Epithelial cell of esophagus (primary cell): ENCODE measurements around the gene KRTAP10-11.
"Not testable (repeated sequence)": the region's sequence is repeated elsewhere in the genome, so short reads cannot be mapped to it uniquely, and the experiment has no call there.

Experiments
- DNase-seq: peaks from one replicate; pipeline ENCODE4 v3.0.0; 2010; ENCODE audit warnings: low read depth
- H3K4me3 ChIP-seq: 2 replicates; pipeline ENCODE4 v1.5.1; 2011; ENCODE audit warnings: mild to moderate bottlenecking, low read length, control low read depth
- TF ChIP-seq, protein P1 (sequence below): IDR thresholded peaks from 2 replicates; pipeline ENCODE4 v1.5.1; 2011; ENCODE audit warnings: low read depth, mild to moderate bottlenecking, low read length, control low read depth, inconsistent platforms; ENCODE audit not compliant: insufficient read depth; ENCODE audit errors: missing control alignments

KRTAP10-11 gene, protein sequence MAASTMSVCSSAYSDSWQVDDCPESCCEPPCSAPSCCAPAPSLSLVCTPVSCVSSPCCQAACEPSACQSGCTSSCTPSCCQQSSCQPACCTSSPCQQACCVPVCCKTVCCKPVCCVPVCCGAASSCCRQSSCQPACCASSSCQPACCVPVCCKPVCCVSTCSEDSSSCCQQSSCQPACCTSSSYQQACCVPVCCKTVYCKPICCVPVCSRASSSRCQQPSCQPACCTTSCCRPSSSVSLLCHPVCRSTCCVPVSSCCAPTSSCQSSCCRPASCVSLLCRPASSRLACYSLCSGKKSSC

GRCh38 chr21:44646366-44647221 lies at the start of gene KRTAP10-11:
TSS of gene KRTAP10-11 (plus strand) at chr21:44646414. CDS start at chr21:44646459, 45 bp downstream.
- H3K4me3 ChIP-seq, DNase-seq: not testable (repeated sequence)

GRCh38 chr21:44598061-44598460 lies 48.2 kb upstream of the KRTAP10-11 start:
- no peak for DNase-seq
- no peak overlapping the region for H3K4me3 ChIP-seq
- TF ChIP-seq, protein P1, sequence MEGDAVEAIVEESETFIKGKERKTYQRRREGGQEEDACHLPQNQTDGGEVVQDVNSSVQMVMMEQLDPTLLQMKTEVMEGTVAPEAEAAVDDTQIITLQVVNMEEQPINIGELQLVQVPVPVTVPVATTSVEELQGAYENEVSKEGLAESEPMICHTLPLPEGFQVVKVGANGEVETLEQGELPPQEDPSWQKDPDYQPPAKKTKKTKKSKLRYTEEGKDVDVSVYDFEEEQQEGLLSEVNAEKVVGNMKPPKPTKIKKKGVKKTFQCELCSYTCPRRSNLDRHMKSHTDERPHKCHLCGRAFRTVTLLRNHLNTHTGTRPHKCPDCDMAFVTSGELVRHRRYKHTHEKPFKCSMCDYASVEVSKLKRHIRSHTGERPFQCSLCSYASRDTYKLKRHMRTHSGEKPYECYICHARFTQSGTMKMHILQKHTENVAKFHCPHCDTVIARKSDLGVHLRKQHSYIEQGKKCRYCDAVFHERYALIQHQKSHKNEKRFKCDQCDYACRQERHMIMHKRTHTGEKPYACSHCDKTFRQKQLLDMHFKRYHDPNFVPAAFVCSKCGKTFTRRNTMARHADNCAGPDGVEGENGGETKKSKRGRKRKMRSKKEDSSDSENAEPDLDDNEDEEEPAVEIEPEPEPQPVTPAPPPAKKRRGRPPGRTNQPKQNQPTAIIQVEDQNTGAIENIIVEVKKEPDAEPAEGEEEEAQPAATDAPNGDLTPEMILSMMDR = no peak

DNA sequence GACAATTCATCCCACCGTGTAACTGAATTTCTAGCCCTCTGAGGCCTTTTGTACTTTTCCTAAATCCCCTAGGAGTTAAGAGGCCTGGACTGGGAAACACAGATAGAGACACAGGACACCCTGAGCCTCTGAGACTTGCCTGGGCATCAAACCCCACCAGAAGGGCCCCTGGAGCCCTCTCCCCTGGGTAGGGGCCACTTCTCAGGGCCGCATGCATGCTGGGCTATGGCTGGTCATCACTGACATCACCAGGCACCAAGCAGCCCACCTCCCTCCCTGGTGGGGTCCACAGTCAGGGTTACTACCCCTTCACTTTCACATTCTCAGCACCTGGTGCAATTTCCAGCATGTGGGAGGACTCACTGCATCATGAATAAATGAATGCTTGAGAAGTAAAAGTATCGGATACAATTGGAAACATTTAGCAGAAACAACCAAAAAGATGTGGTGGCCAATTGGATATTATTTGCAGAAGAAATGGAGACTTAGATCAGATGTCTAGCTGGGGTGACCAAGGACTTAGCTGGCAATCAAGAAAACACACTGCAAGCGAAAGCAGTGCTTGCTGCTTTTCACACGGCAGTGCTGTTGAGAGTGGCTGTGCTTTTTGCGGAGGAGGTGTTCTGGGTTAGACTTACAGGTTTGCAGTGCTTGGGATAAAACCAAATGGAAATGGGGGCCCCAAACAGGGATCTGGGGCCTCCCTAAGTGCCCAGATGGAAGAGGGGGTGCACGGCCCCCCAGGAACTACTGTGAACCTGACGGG lies 46.8 kb upstream of the KRTAP10-11 start:
- H3K4me3 ChIP-seq = no peak overlapping the region
- TF ChIP-seq, protein P1 = no peak
- no peak for DNase-seq

DNA sequence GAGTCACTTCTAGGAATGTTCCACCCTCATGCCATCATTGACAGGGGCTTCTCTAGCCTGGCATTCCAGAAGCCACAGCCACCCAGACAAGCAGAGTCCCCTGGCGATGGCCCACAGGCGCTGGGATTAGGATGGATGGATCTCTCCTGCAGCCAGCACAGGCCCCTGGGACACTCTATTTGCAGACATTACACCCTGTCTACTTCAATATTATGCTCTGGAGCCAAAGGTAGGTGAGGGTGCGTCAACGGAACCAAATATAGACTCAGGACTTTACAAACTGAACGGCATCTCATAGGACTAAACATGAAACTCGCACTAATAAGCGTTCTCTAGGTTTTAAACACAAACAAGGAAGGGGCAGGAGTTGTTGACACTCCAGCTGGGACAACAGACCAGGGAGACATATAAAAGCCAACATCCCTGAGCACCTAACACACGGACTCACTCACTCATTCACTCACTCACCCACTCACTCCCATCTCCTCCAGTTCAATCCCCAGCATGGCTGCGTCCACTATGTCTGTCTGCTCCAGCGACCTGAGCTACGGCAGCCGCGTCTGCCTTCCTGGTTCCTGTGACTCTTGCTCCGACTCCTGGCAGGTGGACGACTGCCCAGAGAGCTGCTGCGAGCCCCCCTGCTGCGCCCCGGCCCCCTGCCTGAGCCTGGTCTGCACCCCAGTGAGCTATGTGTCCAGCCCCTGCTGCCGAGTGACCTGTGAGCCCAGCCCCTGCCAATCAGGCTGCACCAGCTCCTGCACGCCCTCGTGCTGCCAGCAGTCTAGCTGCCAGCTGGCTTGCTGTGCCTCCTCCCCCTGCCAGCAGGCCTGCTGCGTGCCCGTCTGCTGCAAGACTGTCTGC lies 45.9 kb upstream of the KRTAP10-11 start, which contains the start of gene KRTAP10-7:
Gene KRTAP10-7, plus strand, starts transcription at position 480 of the 861 bp plus-strand sequence. Its CDS starts 25 bp downstream, at position 505.
- DNase-seq, H3K4me3 ChIP-seq: not testable (repeated sequence)

DNA sequence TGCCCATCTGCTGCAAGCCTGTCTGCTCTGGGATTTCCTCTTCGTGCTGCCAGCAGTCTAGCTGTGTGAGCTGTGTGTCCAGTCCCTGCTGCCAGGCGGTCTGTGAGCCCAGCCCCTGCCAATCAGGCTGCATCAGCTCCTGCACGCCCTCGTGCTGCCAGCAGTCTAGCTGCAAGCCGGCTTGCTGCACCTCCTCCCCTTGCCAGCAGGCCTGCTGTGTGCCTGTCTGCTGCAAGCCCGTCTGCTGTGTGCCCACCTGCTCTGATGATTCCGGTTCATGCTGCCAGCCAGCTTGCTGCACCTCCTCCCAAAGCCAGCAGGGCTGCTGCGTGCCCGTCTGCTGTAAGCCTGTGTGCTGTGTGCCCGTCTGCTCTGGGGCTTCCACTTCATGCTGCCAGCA lies 45.1 kb upstream of the KRTAP10-11 start:
- DNase-seq, H3K4me3 ChIP-seq: not testable (repeated sequence)

- DNase-seq = no peak
Observed at GRCh38 chr21:44601596-44602462, 44.4 kb upstream of the KRTAP10-11 start.

DNA sequence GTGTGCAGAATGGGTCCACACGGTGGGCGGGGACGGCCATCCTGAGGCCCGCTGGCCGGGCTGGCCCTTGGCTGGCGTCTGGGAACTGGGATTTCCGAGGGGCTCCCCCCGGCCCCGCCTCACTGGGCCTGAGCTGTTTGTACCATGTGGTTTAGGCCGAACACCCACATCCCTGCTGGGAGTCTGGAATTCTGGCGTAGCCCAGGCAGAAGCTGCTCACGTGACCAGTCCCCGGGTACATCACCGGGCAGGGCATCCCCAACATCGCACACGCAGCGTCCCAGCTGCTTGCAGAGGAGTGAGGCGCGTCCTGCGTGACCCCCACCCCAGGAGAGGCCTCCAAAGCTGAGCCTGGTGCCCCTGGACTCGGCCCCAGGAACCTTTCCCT lies 43.8 kb upstream of the KRTAP10-11 start:
- TF ChIP-seq, protein P1 = no peak
- no peak overlapping the region for H3K4me3 ChIP-seq
- no peak for DNase-seq

More at GRCh38 chr21:44601596-44602462, 44.4 kb upstream of the KRTAP10-11 start:
- H3K4me3 ChIP-seq = no peak overlapping the region
- TF ChIP-seq, protein P1 = no peak
